Activated T-cell treated with anti-CD3 and anti-CD28 coated beads for 4 hours (primary cell): ENCODE measurements around the gene CASKIN1.
"Not testable (repeated sequence)": the region's sequence is repeated elsewhere in the genome, so short reads cannot be mapped to it uniquely, and the experiment has no call there.

Source experiments
- DNase-seq: peaks from one replicate; pipeline ENCODE4 v3.0.0-alpha.2; 2020

The CASKIN1 gene, protein sequence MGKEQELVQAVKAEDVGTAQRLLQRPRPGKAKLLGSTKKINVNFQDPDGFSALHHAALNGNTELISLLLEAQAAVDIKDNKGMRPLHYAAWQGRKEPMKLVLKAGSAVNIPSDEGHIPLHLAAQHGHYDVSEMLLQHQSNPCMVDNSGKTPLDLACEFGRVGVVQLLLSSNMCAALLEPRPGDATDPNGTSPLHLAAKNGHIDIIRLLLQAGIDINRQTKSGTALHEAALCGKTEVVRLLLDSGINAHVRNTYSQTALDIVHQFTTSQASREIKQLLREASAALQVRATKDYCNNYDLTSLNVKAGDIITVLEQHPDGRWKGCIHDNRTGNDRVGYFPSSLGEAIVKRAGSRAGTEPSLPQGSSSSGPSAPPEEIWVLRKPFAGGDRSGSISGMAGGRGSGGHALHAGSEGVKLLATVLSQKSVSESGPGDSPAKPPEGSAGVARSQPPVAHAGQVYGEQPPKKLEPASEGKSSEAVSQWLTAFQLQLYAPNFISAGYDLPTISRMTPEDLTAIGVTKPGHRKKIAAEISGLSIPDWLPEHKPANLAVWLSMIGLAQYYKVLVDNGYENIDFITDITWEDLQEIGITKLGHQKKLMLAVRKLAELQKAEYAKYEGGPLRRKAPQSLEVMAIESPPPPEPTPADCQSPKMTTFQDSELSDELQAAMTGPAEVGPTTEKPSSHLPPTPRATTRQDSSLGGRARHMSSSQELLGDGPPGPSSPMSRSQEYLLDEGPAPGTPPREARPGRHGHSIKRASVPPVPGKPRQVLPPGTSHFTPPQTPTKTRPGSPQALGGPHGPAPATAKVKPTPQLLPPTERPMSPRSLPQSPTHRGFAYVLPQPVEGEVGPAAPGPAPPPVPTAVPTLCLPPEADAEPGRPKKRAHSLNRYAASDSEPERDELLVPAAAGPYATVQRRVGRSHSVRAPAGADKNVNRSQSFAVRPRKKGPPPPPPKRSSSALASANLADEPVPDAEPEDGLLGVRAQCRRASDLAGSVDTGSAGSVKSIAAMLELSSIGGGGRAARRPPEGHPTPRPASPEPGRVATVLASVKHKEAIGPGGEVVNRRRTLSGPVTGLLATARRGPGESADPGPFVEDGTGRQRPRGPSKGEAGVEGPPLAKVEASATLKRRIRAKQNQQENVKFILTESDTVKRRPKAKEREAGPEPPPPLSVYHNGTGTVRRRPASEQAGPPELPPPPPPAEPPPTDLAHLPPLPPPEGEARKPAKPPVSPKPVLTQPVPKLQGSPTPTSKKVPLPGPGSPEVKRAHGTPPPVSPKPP (N-terminal part only)

DNA sequence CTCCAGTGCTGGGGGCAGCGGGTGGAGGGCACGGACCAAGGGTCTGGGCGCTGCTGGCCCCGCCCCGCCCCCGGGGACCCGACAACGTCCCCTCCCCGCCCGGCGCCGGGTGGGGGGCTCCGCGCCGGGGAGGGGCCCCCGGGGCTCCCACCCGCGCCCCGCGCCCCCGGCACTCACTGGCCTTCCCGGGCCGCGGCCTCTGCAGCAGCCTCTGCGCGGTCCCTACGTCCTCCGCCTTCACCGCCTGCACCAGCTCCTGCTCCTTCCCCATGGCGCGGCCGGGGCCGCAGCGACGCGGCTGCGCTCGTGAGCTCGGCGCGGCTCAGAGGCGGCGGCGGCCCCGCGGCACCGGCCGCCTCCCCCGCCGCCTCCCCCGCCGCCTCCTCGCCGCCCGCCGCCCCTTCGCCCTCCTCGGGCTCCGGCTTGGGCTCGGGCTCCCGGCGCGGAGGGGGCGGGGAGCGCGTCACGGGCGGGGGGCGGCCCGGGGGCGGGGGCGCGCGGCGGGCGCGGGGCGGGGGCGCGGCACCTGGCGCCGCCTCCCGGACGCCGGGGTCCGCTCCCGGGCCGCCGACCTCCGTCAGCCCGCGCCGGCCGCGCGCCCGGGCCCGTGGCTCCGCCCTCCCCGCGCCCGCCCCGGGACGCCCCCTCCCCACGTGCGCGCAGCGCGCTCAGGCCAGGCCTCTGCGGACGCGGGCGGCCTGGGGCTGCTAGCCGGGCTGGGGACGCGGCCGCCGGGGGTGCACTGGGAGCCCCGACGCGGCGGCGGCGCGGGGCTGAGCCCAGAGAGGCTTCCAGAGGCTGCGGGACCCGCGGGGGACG is at the start of gene CASKIN1:
TSS of gene CASKIN1 (minus strand) at position 444 of the 819 bp plus-strand sequence. CDS start at position 271, 173 bp downstream.
- no peak for DNase-seq

DNA sequence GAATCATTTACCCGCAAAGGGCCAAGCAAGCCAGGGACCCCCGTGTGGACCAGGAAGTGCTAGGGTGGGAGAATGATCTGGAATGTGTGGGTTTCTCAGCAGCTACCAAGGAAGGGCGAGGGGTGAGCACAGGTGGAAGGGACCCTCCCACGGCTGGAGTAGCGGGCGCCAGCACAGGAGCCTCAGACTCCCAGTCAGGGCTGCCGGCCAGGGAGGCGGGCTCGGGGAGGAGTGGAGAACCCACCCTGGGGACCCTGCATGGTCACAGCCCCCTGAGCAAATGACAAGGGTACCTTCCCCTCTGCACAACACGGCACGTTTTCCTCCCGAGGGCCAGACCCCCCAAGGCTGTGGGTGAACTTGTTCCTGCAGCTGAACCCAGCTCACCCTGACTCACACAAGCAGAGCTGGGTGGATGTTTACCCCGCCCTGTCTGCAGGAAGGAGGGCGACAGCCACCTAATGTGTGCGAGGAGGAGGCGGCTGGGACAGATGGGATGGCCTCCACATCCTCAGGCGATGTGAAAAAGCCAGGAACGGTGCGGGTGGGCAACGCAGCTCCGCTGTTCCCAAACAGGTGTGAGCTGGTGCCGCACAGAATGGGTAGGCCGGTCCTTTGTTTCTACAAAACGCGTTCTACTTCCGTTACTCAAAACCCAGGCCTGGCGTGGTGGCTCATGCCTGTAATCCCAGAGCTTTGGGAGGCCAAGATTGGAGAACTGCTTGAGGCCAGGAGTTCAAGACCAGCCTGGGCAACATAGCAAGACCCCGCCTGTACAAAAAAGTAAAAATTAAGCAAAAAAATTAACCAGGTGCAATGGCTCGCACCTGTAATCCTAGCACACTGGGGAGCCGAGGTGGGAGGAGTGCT is 48.8 kb upstream of the CASKIN1 start:
- no peak for DNase-seq

DNA sequence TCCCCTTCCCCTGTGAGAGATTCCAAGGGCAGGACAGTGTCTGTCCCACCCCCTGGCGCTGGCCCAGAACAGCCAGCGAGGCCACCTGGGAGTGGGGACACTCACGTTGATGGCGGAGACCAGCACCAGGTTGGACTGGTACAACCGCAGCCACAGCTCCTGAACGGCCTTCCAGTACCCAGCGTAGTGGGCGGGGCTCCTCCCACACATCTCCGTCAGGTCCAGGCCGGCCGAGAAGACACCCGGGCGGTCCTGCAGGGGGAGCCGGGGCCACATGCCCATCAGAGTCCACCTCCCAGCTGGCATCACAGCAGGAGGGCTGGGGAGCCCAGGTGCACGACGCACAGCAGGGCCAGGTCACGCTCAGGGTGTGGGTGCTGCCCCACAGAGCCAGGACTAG is 47.9 kb upstream of the CASKIN1 start:
- no peak for DNase-seq

DNA sequence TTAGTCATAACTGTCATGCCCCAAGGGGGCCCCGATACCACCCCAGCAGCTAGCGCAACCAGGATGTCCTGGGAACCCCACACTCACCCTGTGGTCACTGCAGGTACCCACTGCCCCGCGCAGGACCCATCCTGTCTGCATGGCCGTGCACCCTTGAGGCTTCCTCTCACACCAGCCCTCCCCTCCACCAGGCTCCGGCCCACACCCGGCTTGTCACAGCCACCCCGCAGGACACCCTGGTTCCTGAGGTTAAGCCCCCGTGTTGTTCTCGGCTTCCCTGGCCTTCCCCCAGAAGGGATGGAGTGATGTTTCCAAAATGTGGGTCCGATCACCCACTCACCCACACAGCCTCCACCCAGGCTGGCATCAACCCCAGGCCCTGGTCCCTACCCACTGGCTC is 47.4 kb upstream of the CASKIN1 start:
- DNase-seq: no peak

DNA sequence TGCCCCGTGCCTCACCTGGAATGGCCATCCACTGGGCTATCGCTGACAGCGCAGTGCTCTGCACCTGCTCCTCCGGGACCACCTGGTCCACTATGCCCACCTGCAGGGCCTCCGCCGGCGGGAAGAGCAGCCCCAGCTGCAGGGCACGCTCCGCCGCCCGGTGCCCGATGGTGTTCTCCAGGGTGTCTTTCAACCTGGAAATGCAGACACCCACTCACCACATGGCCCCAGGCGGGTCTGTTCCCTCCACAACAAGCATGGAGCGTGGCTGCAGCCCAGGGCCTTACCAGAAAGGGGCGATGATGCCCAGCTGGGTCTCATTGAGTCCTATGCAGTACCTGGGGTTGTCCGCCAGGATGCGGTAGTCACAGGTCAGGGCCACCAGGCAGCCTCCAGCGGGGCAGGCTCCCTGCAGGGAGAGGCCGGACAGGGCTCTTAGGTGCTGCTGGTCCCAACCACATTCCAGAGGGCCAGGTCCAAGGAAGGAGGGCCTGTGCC is 46.7 kb upstream of the CASKIN1 start:
- no peak for DNase-seq

DNA sequence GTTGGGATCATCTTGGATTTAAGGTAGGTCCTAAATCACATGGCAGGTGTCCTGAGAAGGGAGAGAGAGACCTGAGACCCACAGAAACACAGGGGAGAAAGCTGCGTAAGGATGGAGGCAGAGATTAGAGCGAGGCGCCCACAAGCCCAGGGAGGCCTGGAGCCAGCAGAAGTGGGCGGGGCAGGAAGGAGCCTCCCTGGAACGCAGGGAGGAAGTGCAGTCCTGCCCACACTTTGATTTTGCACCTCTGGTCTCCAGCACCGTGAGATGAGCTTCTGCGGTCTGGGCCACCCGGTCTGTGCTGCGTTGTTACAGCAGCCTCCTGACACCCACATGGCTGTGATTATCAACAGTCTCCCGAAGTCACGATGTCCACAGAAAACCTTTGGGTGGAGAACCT is 46.2 kb upstream of the CASKIN1 start:
- DNase-seq: no peak

DNA sequence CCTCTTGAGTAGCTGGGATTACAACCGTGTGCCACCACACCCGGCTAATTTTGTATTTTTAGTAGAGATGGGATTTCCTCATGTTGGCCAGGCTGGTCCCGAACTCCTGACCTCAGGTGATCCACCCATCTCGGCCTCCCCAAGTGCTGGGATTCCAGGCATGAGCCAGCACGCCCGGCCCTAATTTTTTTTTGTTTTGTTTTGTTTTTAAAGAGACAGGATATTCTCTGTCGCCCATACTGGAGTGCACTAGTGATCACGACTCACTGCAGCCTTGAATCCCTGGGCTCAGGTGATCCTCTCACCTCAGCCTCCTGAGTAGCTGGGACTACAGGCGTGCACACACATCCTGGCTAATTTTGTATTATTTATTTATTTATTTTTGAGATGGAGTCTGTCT is 43.9 kb upstream of the CASKIN1 start:
- not testable (repeated sequence) for DNase-seq

DNA sequence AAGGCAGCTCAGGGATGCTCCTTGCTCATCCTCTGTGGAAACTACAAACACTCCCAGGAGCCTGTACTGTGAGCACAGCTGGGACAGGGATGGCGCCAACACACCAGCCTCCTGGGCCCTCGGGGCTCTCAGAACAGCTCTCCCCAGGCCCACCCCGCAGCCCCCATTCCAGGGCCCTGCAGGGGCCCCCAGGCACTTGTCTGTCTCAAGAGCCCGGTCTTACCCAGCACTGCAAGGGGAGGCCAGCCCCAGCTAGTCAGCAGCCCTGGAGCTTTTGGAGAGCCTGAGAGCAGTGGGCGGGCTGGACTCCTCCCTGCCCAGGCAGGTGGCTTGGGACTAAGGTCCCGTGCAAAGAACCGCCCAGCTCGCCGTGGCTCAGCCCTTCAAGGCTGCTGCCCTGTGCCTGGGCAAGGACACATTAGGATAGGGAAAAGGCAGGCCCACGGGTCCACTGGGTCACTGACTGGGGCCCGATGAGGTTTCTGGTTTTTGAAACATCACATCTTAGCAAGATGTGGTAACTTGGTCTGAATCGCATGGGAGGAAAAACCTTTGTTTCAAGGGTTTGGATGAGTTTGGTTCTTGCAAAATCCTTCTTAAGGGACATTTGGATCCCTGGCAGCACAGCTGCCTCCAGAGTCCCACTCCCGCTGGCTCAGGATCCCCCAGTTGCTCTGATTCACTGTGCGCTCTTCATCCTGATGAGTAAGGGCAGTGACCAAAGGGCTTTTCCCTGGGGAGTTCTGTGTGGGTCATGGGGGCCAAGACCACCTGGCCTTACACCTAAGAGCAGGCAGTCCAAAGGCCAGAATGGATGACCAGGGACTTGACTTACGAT is 42.7 kb upstream of the CASKIN1 start:
- no peak for DNase-seq

DNA sequence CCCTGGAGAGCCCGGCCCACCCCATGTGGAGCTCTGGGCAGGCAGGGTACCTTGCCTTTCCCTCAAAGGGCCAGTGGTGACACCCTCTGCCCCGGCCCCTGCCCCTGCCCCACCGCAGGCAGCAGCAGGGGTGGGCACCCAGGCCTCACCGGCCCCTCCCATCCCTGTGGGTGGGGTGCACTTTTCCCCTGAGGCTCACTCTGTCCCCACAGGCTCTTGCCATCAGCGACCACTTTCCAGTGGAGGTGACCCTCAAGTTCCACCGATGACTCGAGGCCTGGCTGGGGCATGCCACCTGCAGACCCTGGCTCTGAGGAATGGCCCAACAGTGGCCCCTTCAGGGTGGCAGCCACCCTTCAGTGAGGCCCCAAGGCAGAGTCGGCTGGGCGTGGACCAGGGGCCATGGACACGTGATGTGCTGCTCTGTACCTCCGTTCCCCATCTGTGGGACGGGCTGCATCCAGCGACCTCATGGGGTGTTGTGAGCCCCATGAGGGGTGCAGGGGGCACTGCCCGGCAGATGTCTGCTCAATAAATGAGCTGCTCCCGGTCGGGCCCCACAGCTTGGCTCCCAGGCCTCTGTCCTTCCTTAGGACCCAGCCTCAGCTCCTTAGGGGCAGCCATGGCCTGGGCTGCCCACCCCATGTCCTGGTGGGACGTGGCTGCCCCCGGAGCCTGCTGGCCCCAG is 41.9 kb upstream of the CASKIN1 start:
- no peak for DNase-seq

DNA sequence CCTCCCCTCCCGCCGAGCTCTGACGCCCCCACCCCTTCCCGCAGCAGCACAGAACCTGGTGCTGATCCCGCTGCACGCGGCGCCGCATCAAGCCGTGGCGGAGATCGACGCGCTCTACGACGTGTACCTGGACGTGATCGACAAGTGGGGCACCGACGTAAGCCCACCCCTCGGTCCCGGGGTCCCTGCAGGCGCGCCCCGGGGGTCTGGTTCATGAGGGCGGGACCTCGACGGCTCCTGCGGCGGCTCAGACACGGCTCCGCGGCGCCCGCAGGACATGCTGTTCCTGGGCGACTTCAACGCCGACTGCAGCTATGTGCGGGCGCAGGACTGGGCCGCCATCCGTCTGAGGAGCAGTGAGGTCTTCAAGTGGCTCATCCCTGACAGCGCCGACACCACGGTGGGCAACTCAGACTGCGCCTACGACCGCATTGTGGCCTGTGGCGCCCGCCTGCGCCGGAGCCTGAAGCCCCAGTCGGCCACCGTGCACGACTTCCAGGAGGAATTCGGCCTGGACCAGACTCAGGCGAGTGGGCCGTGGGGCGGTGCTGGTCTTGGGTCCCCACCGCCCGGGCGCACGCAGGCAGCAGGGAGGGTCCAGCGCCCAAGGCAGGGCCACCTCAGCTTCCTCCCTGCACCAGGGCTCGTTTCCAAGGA is 41.2 kb upstream of the CASKIN1 start:
- no peak for DNase-seq

DNA sequence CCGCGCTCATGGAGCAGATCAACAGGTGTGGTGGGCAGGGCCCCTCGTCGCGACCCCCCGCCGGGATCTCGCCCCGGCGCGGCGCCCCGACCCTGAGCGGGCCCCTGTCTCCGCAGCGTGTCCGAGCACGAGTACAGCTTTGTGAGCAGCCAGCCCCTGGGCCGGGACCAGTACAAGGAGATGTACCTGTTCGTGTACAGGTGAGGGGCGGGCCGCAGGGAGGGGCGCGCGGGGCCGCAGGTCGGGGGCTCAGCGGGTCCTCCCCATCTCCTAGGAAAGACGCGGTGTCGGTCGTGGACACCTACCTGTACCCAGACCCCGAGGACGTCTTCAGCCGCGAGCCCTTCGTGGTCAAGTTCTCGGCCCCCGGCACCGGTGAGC is 40.7 kb upstream of the CASKIN1 start:
- DNase-seq: no peak

DNA sequence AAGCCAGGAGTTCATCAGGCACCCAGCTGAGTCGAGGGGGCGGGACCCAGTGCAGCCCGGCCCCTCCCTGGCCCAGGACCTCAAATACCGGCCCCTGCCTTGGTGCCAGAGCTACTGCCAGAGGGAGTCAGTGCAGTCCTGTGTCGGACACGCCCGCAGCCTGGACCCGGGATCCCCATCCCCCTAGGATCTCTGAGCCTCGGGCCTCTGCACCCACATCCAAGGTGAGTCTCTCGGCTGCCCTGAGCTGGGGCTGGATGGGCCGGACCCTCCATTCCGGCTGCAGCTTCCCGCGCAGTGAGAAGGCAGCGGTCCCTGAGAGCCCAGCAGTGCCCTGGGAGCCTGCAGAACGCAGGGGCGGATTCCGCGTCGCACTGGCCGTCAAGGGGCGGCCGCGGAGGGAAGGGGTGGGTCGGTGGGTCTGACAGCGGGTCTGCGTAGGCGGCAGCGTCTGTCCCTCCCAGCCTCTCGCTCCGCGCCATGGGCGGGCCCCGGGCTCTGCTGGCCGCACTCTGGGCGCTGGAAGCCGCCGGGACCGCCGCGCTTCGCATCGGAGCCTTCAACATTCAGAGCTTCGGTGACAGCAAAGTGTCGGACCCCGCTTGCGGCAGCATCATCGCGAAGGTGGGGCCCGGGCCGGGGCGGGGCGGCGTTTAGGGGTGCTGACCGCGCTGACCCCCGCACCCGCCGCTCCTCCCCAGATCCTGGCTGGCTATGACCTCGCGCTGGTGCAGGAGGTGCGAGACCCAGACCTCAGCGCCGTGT is 40.1 kb upstream of the CASKIN1 start, which contains the start of gene DNASE1L2:
TSS of gene DNASE1L2 (plus strand) at position 108 of the 765 bp plus-strand sequence. CDS start at position 481, 373 bp downstream.
- no peak for DNase-seq

DNA sequence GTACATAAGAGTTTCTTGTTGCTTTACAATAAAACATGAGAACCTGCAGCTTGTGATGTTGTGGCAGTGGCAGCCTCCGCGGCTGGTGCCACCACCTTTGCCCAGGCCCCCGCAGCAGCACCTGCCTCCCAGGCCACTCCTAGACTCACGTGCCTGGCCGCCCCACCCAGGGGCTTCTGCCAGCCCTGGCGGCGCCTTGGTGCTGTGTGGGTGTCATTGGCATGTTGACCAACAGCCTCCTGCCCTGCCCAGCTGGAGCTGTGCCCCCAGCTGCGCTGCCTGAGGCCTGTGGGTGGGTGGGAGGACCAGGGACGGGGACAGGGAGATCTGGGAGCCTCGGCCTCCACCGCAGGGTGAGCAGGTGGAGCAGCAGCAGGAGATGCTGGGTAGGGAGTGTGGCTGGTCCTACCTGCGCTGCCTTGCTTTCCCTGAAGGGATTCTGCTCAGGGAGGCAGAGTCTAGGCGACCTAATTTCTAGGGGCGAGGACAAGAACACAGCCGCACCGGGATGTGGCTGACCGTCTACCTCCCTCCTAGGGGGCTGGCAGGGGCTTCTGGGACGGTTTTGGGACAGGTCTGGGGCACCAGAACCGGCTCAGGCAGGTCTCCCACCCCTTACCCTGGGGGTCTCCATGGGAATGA is 39.4 kb upstream of the CASKIN1 start:
- DNase-seq: no peak

DNA sequence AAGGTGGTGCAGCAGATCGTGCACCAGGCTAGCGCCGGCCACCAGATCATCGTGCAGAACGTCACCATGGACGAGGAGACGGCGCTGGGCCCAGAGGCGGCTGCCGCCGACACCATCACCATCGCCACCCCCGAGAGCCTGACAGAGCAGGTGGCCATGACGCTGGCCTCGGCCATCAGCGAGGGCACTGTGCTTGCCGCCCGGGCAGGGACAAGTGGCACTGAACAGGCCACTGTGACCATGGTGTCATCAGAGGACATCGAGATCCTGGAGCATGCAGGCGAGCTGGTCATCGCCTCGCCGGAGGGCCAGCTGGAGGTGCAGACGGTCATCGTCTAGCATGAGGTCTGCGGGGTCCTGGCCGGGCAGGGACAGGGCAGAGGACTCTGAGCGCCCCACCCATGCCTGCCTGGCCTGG is 38.8 kb upstream of the CASKIN1 start:
- no peak for DNase-seq

DNA sequence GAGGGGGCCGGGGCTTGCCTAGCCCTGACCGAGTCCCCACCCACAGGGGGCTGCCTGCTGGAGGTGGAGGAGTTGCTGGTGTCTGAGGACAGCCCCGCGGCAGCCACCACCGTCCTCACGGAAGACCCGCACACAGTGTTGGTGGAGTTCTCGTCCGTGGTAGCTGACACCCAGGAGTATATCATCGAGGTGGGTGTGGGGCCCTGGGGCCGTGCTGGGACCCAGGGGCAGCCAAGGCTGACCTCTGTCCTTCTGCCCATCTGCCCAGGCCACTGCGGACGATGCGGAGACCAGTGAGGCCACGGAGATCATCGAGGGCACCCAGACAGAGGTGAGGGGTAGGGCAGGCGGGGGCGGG is 38.4 kb upstream of the CASKIN1 start:
- DNase-seq: no peak

DNA sequence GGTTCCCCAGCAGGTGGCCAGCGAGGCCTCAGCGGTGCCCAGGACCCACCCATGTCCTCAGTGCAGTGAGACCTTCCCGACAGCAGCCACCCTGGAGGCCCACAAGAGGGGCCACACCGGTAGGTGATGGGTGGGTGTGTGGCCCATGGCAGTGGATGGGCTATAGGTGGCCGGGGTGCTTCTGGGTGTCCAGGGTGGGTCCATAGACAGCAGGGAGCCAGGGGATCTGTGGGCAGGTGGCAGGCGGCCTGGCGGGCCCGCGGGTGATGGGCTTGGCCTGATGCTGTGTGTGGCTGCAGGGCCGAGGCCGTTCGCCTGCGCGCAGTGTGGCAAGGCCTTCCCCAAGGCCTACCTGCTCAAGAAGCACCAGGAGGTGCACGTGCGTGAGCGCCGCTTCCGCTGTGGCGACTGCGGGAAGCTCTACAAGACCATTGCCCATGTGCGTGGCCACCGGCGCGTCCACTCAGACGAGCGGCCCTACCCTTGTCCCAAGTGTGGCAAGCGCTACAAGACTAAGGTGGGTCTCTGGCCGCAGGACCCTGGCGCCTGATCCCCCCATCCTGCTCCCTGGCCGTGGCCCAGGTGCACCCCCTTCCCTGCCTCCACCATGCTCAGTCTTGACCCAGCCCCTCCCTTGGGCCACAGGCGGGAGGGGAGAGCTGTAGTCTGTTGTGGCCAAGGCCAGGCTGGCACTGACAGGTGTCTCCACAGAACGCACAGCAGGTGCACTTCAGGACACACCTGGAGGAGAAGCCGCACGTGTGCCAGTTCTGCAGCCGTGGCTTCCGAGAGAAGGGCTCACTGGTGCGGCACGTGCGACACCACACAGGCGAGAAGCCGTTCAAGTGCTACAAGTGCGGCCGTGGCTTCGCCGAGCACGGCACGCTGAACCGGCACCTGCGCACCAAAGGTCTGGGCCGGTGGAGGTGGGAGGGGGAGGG is 37.7 kb upstream of the CASKIN1 start:
- no peak for DNase-seq
